Endothelial cell of umbilical vein (primary cell): ENCODE data around the gene ANKRD61. TPM values are rescaled to one million over a fixed set of nuclear protein-coding genes. Genes with fewer than 3 reads are reported as not detected.

Source experiments
- BruUV-seq: library from RNA; stranded (reverse); fragments of 400-500 nt; replicated peaks from 2 replicates; lab custom pipeline; 2021; lab: Mats Ljungman, UMichigan
- CTCF ChIA-PET: fragments of 300-600, 350-600 bp; sonication (Branson Sonifier 250); formaldehyde crosslinking; loops from one replicate; lab custom pipeline; 2021; ENCODE audit warnings: antibody characterized with exemption, inconsistent platforms; lab: Charles Lee
- POLR2A ChIA-PET: fragments of 300-600, 350-600 bp; sonication (Branson Sonifier 250); formaldehyde crosslinking; loops from one replicate; lab custom pipeline; 2021; ENCODE audit warnings: antibody characterized with exemption, inconsistent platforms; lab: Charles Lee
- DNase-seq: peaks from one replicate; pipeline ENCODE4 v3.0.0-alpha.2; 2011; ENCODE audit warnings: low read depth, low spot score
- FAIRE-seq: peaks from 2 replicates; lab custom pipeline; 2011; peaks lifted over from hg19 to GRCh38; lab: Jason Lieb, UNC
- H2AFZ ChIP-seq: 2 replicates; pipeline ENCODE4 v1.6.0; 2012; ENCODE audit warnings: low read depth, low read length, control low read depth, inconsistent platforms
- H3K27ac ChIP-seq: 2 replicates; pipeline ENCODE4 v1.5.1; 2011; ENCODE audit warnings: low read depth, mild to moderate bottlenecking, control low read depth, low read length, moderate library complexity; ENCODE audit not compliant: insufficient read depth
- H3K27me3 ChIP-seq, 2 experiments: 2 replicates each; pipeline versions ENCODE4 v1.6.0 to v1.6.1; 2011; ENCODE audit warnings: low read length in 2 of 2, mixed read lengths in 1 of 2; ENCODE audit not compliant: control insufficient read depth in 2 of 2, insufficient read depth in 2 of 2
- H3K36me3 ChIP-seq, 2 experiments: 2 replicates in 1 of 2; 3 replicates in 1 of 2; pipeline ENCODE4 v1.5.1; 2011; ENCODE audit warnings: low read length in 2 of 2, mild to moderate bottlenecking in 1 of 2, moderate library complexity in 1 of 2; ENCODE audit not compliant: control insufficient read depth in 2 of 2, insufficient read depth in 2 of 2; ENCODE audit errors: extremely low read depth in 1 of 2
- H3K4me1 ChIP-seq: 3 replicates; pipeline ENCODE4 v1.5.1; 2011; ENCODE audit warnings: mild to moderate bottlenecking, low read length; ENCODE audit not compliant: control insufficient read depth, insufficient read depth; ENCODE audit errors: extremely low read depth
- H3K4me2 ChIP-seq: 2 replicates; pipeline ENCODE4 v1.6.1; 2011; ENCODE audit warnings: low read length, control low read depth, mixed read lengths; ENCODE audit not compliant: insufficient read depth
- H3K4me3 ChIP-seq, 3 experiments: fragments of 200-600 bp in 1 of 3; sonication (generic), shearing (Covaris generic) in 1 of 3; replicated peaks in 1 of 3; 2 replicates each; pipeline ENCODE4 v1.5.1; 2011 to 2016; ENCODE audit warnings: control low read depth in 3 of 3, low read length in 3 of 3, mild to moderate bottlenecking in 2 of 3, inconsistent platforms in 1 of 3, low read depth in 1 of 3, moderate library complexity in 1 of 3; ENCODE audit not compliant: insufficient read depth in 1 of 3
- H3K79me2 ChIP-seq: 2 replicates; pipeline ENCODE4 v1.6.0; 2012; ENCODE audit warnings: low read length, inconsistent platforms; ENCODE audit not compliant: control insufficient read depth, insufficient read depth
- H3K9ac ChIP-seq: replicated peaks from 2 replicates; pipeline ENCODE3; 2011; ENCODE audit warnings: low read length, control low read depth; ENCODE audit not compliant: insufficient read depth; ENCODE audit errors: extremely low read depth
- H3K9me1 ChIP-seq: replicated peaks from 3 replicates; pipeline ENCODE4 v1.6.0; 2011; ENCODE audit warnings: mild to moderate bottlenecking, low read length; ENCODE audit not compliant: control insufficient read depth, insufficient read depth; ENCODE audit errors: extremely low read depth
- H3K9me3 ChIP-seq: replicated peaks from 2 replicates; pipeline ENCODE4 v1.5.1; 2012; ENCODE audit warnings: low read length, inconsistent platforms; ENCODE audit not compliant: control insufficient read depth, insufficient read depth
- H4K20me1 ChIP-seq: replicated peaks from 2 replicates; pipeline ENCODE3; 2011; ENCODE audit warnings: mild to moderate bottlenecking, low read length; ENCODE audit not compliant: control insufficient read depth, insufficient read depth; ENCODE audit errors: extremely low read depth
- EZH2 ChIP-seq: IDR thresholded peaks from 2 replicates; pipeline ENCODE4 v1.6.1; 2012; ENCODE audit warnings: borderline replicate concordance, low read depth, mild to moderate bottlenecking, moderate library complexity, low read length, inconsistent platforms; ENCODE audit not compliant: severe bottlenecking
- FOS ChIP-seq: IDR thresholded peaks from 2 replicates; pipeline ENCODE4 v1.6.1; 2011; ENCODE audit warnings: mild to moderate bottlenecking, low read length, moderate library complexity, borderline replicate concordance; ENCODE audit not compliant: insufficient read depth
- GATA2 ChIP-seq: IDR thresholded peaks from 2 replicates; pipeline ENCODE4 v1.7.0; 2011; ENCODE audit warnings: low read depth, mild to moderate bottlenecking, moderate library complexity, mixed read lengths, low read length; ENCODE audit not compliant: insufficient read length, insufficient read depth
- JUN ChIP-seq: IDR thresholded peaks from 2 replicates; pipeline ENCODE4 v1.6.1; 2011; ENCODE audit warnings: borderline replicate concordance, low read depth; ENCODE audit not compliant: insufficient read length, insufficient read depth
- MYC ChIP-seq: IDR thresholded peaks from one replicate; pipeline ENCODE4 v1.6.1; 2011; ENCODE audit warnings: mild to moderate bottlenecking, low read depth, low read length
- POLR2A ChIP-seq: IDR thresholded peaks from 2 replicates; pipeline ENCODE4 v1.6.1; 2012; ENCODE audit warnings: low read depth, mild to moderate bottlenecking, control low read depth, low read length
- POLR2AphosphoS5 ChIP-seq: IDR thresholded peaks from 2 replicates; pipeline ENCODE4 v1.6.1; 2012; ENCODE audit warnings: low read depth, mild to moderate bottlenecking, control low read depth, low read length, moderate library complexity; ENCODE audit not compliant: insufficient read depth
- dilution Hi-C: fragments of 300-500 bp; cut with MboI; formaldehyde crosslinking; loops from one replicate; pipeline ENCODE4 v1.15.0; 2019; ENCODE audit warnings: low sequenced_read_pairs; ENCODE audit not compliant: extremely low pct_ligation_motif_present
- intact Hi-C: fragments of 100-400 bp; cut with micrococcal nuclease; formaldehyde crosslinking; loops from one replicate; pipeline ENCODE4 v1.10.0; 2022
- polyA plus RNA-seq, 4 experiments: library from polyadenylated mRNA; depleted of rRNA in 3 of 4; stranded (reverse) in 3 of 4; unstranded in 1 of 4; fragments of >200 nt; gene quantifications; 2 replicates each; pipeline versions ENCODE4 v1.2.1 to v1.2.3, GENCODE V29; 2011 to 2012; ENCODE audit warnings: missing spikeins in 1 of 4
- total RNA-seq: library from RNA; stranded (reverse); gene quantifications from 2 replicates; pipeline ENCODE4 v1.2.3, GENCODE V29; 2021
- TF ChIP-seq, protein P1 (sequence below), 2 donors: IDR thresholded peaks; 1 replicate in 1 of 2; 2 replicates in 1 of 2; pipeline ENCODE4 v1.5.1; 2011; ENCODE audit warnings: low read length in 2 of 2, mild to moderate bottlenecking in 2 of 2, moderate library complexity in 2 of 2, control low read depth in 1 of 2, inconsistent platforms in 1 of 2, low read depth in 1 of 2; ENCODE audit not compliant: insufficient read depth in 1 of 2; ENCODE audit errors: extremely low read depth in 1 of 2
- TF ChIP-seq, protein P2 (sequence below): IDR thresholded peaks from 2 replicates; pipeline ENCODE4 v1.6.1; 2011; ENCODE audit not compliant: insufficient read depth, insufficient read length

ANKRD61 gene
- total and polyA plus RNA-seq, 2 donors (not counting 3 experiments of a cell fraction or from before 2014, with no cell fraction given), result 0.18 to 0.53 TPM

- CTCF ChIA-PET, result interaction anchor here (0.9 to 1.4 kb wide), 3 partner anchors 12 to 35 kb away, joined by 3 read pairs; no protein-coding TSS in a partner anchor
These were observed 10.5 kb upstream of the ANKRD61 start for GRCh38 chr7:6020371-6021286.

More at GRCh38 chr7:6020371-6021286, 10.5 kb upstream of the ANKRD61 start:
- intact Hi-C loops (loop anchor here (10.0 kb wide), 1 partner anchor 166 kb away; no protein-coding TSS in a partner anchor), dilution Hi-C loops (no loop called here)
- H3K27me3 ChIP-seq, result no peaks in the 10 kb centered on the region
- POLR2A ChIA-PET, result no interaction called here
- no peaks in the 10 kb centered on the region for H3K79me2 ChIP-seq
- H3K9me1 ChIP-seq, result no peaks in the 10 kb centered on the region
- peaks cover 26 to 28% of the 10 kb centered on the region in 2 experiments for H3K36me3 ChIP-seq
- H3K4me1 ChIP-seq, result no peaks in the 10 kb centered on the region
- H3K27ac ChIP-seq, result no peak overlapping the region
- TF ChIP-seq FOS (no peak), EZH2 (no peak), POLR2AphosphoS5 (no peak), MYC (no peak), POLR2A (no peak), JUN (no peak), GATA2 (no peak)
- TF ChIP-seq, protein P1, sequence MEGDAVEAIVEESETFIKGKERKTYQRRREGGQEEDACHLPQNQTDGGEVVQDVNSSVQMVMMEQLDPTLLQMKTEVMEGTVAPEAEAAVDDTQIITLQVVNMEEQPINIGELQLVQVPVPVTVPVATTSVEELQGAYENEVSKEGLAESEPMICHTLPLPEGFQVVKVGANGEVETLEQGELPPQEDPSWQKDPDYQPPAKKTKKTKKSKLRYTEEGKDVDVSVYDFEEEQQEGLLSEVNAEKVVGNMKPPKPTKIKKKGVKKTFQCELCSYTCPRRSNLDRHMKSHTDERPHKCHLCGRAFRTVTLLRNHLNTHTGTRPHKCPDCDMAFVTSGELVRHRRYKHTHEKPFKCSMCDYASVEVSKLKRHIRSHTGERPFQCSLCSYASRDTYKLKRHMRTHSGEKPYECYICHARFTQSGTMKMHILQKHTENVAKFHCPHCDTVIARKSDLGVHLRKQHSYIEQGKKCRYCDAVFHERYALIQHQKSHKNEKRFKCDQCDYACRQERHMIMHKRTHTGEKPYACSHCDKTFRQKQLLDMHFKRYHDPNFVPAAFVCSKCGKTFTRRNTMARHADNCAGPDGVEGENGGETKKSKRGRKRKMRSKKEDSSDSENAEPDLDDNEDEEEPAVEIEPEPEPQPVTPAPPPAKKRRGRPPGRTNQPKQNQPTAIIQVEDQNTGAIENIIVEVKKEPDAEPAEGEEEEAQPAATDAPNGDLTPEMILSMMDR (IDR thresholded peaks at IDR 0.05; ENCODE audit: extremely low read depth in 1 of 2, insufficient read depth in 1 of 2, low read depth in 1 of 2, low read length in 2 of 2), result no peak
- TF ChIP-seq, protein P2, sequence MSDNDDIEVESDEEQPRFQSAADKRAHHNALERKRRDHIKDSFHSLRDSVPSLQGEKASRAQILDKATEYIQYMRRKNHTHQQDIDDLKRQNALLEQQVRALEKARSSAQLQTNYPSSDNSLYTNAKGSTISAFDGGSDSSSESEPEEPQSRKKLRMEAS, result no peak
- H3K4me3 ChIP-seq, result no peak overlapping the region
- FAIRE-seq, result peak; percentile 52
- BruUV-seq, result no TSS peak
- H3K9ac ChIP-seq, result no peak overlapping the region
- H3K4me2 ChIP-seq, result no peak overlapping the region
- no peaks in the 10 kb centered on the region for H4K20me1 ChIP-seq
- no peak overlapping the region for H2AFZ ChIP-seq
- no peaks in the 10 kb centered on the region for H3K9me3 ChIP-seq
- no peak for DNase-seq
